Germinal center (tissue), 1 donor: ENCODE measurements around the gene DTNBP1.

Experiments
- DNase-seq: peaks from one replicate; pipeline ENCODE4 v3.0.0; 2012; ENCODE audit warnings: mixed read lengths, low spot score

The DTNBP1 gene

DNA sequence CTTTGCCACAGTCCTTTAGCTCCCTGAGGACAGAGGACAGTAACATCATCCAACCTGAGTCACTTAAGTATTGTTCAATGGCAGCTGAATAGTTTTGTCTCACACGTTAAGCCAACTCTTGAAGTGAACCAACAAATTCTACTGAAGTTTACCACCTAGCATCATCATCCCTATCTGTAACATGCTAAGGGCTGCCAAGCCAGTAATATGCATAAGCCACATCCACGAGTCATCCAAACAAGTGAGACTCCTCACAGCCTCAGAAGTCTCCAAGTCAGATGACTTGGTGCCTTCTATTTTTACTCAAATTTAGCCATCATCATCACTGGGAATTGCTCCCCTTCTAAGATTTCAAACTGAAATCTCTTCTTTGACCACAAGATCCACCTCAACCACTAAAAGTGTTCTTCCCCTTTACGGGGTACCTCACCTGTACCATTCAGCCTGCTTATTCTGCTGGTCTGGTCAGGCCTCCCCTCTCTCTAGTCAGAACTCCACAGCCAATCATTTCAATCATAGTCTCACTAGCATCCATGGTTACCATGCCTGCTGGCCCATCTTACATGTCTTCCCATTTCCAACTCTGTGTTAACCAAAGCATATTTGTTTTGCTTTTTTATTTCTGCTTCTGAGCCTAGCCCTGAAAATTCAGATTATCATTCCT is 73.7 kb downstream of the DTNBP1 start:
- DNase-seq, result no peak

DNA sequence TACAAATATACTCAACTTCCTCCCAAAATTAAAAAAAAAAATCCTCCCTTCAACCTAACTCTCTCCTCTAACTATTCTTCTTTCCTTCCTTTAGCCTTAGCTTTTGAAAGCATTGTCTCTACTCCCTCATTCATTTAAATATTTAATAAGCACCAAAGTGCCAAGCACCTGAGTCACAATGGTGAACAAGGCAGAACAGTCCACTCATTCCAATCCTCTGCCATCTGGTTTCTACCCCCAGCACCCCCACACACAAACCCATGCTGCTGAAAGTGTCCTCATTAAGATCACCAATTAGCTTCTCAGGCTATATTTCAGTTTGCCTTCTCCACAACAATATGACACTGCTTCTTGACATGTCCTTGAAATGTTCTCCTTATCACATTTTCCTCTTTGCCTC is 76.3 kb downstream of the DTNBP1 start:
- no peak for DNase-seq

DNA sequence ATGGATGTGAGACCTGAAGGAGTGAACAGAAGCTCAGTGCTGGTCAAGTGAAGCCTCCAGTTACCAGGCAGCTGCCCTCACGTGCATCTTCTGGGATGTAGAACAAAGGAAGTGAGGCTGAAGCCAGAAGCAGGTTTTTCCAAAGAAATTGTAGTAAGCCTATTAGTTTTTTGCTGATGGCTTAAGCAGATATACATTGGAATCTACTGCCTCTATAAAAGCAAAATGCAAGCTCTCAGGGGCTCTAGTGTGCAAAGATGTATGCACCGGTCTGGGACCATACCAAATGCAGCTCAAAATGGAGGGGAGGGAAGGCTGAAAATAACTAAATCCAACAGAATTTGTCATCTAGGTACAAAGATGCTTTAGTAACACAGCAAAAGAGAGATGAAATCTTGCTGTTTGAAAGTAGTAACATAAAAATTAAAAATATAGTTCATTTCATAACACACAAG is 77.0 kb downstream of the DTNBP1 start:
- no peak for DNase-seq

DNA sequence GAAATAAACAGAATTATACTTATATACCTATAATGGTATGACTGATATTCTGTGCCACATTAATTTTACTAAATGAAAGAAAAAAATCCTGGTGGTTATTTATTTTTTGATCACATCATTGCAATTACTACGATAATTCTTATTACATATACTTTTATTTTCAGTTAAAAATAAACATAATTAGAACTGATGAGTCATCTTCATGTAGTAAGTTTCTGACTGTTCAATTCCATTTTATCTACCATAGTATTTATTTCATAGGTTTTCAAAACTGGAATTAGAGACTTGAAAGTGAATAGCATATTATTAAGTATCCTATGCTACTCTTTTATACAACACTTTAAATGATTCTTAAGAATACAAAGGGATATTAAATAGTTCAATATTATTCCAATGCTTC is 80.3 kb downstream of the DTNBP1 start:
- DNase-seq, result no peak

DNA sequence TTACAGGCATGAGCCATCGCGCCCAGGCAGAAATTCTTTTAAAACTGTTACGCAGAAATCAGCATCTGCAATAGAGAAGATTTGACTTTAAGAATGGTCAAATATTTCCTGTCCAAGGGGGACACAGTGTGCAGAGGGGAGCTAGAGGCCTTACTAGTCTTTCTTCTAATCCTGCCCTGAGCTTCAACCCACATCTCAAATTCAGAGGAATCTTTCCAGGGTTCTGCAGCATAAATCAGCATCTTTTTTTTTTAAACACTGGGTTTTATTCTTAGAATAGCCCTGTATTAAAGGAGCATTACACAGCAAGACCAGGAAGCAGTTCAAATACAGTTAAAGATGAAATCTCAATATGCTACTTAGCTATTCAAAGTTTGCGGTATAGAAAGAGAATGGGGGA is 81.1 kb downstream of the DTNBP1 start:
- no peak for DNase-seq

DNA sequence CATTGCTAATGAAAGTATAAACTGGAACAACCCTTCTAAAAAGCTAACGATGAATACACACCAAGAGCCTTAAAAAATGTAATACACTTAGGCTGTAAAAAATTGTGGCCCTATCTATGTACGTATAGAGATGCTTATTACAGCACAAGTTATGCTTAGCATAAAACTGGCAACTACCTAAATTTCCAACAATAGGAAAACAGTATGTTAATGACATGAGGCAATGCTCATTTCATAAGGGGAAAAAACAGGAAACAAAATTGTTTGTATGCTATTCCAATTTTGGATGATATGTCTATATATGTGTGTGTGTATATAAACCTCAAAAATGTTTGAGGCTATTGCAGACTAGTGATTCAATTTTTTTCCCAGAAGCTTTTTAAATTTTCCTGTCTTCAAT is 82.5 kb downstream of the DTNBP1 start:
- DNase-seq, result no peak

- DNase-seq, result no peak
These were observed 84.0 kb downstream of the DTNBP1 start for GRCh38 chr6:15578716-15579391.

DNA sequence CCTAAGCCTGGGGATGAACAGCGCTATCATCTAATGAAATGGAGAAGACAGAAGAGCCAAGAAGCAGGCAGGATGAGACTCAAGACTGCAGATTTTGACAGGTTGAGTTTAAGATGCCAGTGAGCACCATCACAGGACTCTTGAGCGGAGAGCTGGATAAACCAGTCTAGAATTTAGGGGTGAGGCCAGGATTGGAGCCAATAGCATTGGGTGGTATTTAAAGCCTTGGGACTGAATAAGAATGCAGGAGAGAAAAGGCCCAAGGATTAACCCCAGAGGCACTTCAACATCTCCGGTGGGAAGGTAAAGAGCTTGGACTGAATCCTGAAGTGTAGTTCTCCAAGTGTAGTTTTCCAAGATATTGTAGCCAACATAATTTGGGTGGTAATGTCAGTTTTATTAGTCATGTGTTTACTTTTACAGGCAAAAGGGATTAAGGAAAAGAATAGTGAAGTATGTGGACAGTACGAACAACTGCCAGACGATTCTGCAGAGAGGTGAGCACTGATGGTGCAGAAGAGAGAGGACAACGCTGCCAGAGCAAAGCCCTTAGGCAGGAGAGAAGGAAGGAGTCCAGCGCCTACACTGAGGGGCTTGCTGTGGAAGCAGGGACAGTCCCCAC is 85.2 kb downstream of the DTNBP1 start:
- DNase-seq, result no peak

DNA sequence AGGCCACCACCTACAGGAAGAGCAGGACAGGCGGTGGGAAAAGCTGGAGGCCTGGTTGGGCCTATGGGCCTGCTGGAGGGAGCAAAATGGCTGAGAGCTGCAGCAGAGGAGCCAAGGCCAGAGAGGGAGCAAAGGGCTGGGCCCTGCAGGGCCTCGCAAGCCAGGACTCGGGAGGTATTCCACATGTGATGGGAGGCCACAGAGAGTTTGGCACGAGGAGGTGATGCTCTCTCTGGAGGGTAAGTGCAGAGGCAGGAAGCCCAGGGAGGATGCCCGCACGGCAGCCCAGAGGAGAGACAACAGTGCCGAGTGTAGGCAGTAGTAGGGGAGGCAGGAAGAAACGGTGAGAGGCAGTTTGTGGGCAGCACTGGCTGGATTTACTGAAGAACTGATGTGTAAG is 85.7 kb downstream of the DTNBP1 start:
- DNase-seq, result no peak

DNA sequence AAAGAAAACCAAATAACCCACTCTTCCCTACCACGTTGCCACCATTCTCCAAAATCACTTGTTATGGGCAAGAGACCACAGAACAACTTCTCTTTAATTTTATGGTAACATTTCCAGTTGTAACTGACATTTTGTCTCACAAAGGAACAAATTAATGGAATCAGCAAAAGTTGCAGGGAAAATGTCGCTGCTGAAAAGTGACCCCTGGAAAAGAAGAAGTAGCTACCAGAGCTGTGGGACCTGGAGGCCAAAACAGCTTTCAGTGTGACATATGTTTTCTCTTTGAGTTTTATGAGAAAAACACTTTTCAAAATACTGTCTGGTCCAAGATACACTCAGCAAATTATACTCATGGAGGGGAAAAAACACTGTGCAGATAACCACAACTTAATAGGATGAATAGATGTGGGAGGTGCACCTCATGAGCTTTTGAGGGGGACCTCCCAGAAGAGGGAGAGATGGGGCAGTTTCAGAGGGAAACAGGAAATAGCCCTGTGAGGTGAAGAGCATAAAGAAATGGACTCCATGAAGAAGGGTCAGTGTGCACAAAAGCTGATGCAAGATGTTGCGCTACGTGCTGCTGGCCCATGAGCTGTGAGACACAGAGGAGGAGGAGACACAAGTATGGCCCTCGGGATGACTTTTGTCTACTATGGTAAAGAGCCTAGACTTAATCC is 87.3 kb downstream of the DTNBP1 start:
- no peak for DNase-seq

- DNase-seq, result no peak
These were observed 88.3 kb downstream of the DTNBP1 start for GRCh38 chr6:15574486-15574885.

DNA sequence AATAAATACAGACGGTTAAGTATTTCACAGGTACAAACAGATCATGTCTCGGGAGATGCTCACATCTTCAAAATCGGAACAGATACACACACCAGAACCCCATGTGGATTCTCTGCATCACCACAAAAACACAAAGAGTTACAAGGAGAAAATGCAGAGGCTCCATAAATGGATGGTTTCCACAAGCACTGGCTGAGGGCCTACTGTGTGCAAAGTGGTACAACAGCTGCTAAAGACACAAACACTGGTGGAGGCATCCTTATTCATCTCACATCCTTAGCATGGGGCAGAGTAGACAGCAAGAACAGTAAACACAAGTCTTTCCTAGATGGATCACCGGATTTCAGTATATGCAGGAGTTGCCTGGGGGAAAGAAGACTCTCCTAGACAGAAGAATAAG is 88.8 kb downstream of the DTNBP1 start:
- no peak for DNase-seq

- no peak for DNase-seq
These were observed 89.4 kb downstream of the DTNBP1 start for GRCh38 chr6:15573384-15573783.

DNA sequence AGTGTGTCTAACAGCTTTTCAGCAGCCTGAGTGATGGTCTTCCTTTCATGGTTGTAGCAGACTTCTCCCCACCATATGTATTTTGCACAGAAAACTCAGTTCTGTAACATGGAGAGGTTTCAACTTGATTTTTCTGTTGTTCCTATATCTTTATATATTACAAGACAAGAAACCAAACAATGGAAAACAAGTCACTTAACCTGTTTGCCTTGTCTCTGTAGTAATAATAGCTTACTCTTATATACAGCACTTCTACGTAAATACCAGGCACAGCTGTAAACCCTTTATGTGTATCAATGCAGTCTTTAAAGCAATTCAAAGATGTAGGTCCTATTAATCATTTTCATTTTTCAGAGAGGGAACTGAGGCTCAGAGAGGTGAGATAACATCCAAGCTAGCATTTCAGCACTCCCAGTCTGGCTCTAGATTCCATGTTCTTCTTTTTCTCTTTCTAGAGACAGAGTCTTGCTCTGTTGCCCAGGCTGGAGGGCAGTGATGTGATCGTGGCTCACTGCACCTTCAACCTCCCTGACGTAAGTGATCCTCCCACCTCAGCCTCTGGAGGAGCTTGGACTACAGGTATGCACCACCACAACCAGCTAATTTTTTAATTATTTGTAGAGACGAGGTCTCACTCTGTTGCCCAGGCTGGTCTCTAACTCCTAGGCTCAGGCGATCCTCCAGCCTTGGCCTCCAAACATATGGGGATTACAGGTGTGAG is 90.4 kb downstream of the DTNBP1 start:
- no peak for DNase-seq

DNA sequence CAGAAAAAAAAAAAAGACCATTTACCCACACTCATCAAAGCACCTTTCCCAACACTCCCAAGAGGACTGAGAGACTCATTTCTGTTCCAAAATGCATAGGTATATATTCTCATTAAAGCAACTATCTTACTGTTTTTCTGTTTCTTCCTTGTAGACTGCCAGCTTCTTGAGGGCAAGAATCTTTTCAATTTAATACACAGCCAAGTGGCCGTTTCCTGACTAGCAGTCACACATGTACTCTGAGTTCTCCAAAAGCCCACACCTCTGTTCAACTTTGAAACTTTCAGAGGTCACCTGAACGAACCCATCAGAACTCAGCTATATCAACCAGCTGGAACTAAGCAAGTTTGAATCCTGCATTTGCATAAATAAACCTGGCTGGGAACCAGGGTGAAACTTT is 92.7 kb downstream of the DTNBP1 start:
- DNase-seq, result no peak

GRCh38 chr6:15569035-15569995 is 93.5 kb downstream of the DTNBP1 start:
- no peak for DNase-seq

- no peak for DNase-seq
These were observed 99.9 kb downstream of the DTNBP1 start for GRCh38 chr6:15562977-15563376.

DNA sequence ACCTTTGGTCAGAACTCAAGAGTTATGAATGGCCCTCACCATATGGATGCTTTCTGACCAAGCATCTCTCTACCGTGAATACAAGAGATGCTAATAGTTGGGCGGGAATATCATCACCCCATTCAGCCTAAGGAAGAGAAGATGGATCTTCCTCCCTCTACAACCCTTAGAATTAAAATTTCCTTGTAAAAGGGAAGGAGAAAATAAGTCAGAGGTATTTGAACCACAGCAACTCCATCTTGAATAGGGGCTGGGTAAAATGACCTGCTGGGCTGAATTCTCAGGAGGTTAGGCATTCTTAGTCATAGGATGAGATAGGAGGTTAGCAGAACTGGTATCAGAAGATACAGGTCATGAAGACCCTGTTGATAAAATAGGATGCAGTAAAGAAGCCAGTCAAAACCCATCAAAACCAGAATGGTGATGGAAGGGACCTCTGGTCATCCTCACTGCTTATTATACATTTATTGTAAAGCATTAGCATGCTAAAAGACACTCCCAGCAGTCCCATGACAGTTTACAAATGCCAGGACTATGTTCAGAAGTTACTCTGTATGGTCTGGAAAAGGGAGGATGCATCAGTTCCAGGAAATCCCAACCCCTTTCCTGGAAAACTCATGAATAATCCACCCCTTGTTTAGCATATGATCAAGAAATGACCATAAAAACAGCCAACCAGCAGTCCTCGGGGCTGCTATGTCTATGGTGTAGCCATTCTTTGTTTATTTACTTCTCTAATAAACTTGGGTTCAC is 101.2 kb downstream of the DTNBP1 start:
- no peak for DNase-seq

GRCh38 chr6:15560713-15561112 is 102.1 kb downstream of the DTNBP1 start:
- no peak for DNase-seq

GRCh38 chr6:15557174-15557573 is 105.7 kb downstream of the DTNBP1 start:
- DNase-seq, result no peak
